HS-27A (cell line): ENCODE results near the gene VWA5B1.

Experiments
- DNase-seq: peaks from one replicate; pipeline ENCODE4 v3.0.0-alpha.2; 2012; ENCODE audit warnings: low read depth, missing footprints

The VWA5B1 gene

GRCh38 chr1:20322825-20323612, 32.3 kb downstream of the VWA5B1 start:
- DNase-seq: no peak

GRCh38 chr1:20323613-20323920, 32.9 kb downstream of the VWA5B1 start:
- DNase-seq: no peak

- DNase-seq: no peak
Observed at GRCh38 chr1:20324704-20325406, 34.2 kb downstream of the VWA5B1 start.

- no peak for DNase-seq
Observed at GRCh38 chr1:20325407-20325843, 34.8 kb downstream of the VWA5B1 start.

GRCh38 chr1:20325844-20326420, 35.3 kb downstream of the VWA5B1 start:
- DNase-seq: no peak

GRCh38 chr1:20327467-20327866, 36.8 kb downstream of the VWA5B1 start:
- DNase-seq: no peak

- no peak for DNase-seq
Observed at GRCh38 chr1:20328201-20328600, 37.5 kb downstream of the VWA5B1 start.

- DNase-seq: no peak
Observed at GRCh38 chr1:20329793-20330542, 39.3 kb downstream of the VWA5B1 start.

- no peak for DNase-seq
Observed at GRCh38 chr1:20334103-20334502, 43.4 kb downstream of the VWA5B1 start.

GRCh38 chr1:20336105-20336605, 45.5 kb downstream of the VWA5B1 start:
- DNase-seq: no peak

- no peak for DNase-seq
Observed at GRCh38 chr1:20337581-20337980, 46.9 kb downstream of the VWA5B1 start.

GRCh38 chr1:20339811-20340457, 49.3 kb downstream of the VWA5B1 start:
- DNase-seq: no peak

- DNase-seq: no peak
Observed at GRCh38 chr1:20342294-20343148, 51.8 kb downstream of the VWA5B1 start.

- DNase-seq: no peak
Observed at GRCh38 chr1:20343149-20343937, 52.7 kb downstream of the VWA5B1 start.

GRCh38 chr1:20343938-20344302, 53.2 kb downstream of the VWA5B1 start:
- DNase-seq: no peak

- no peak for DNase-seq
Observed at GRCh38 chr1:20344738-20345137, 54.1 kb downstream of the VWA5B1 start.

- no peak for DNase-seq
Observed at GRCh38 chr1:20345419-20345818, 54.7 kb downstream of the VWA5B1 start.

GRCh38 chr1:20346433-20346832, 55.8 kb downstream of the VWA5B1 start:
- no peak for DNase-seq

- DNase-seq: no peak
Observed at GRCh38 chr1:20347699-20348098, 57.0 kb downstream of the VWA5B1 start.

GRCh38 chr1:20348326-20348915, 57.7 kb downstream of the VWA5B1 start:
- no peak for DNase-seq
